ENCODE results near the gene ELF3. TPM values are rescaled to one million over a fixed set of nuclear protein-coding genes. Genes with fewer than 3 reads are reported as not detected.

ELF3 gene
- total RNA-seq (2016; rRNA removed; fragmentation: Illumina TruSeq; extraction: Trizol), result 7.9 and 11.5 TPM in 2 replicates
- total RNA-seq (2016; cell fraction: cytosol; rRNA removed; fragmentation: Illumina TruSeq; extraction: Trizol; ENCODE audit: low read depth), result 2.7 and 3.4 TPM in 2 replicates
- total RNA-seq (2016; cell fraction: insoluble cytoplasmic fraction; rRNA removed; fragmentation: Illumina TruSeq; extraction: Trizol), result 10.4 and 13.3 TPM in 2 replicates
- 6.2 and 6.3 TPM in 2 replicates for total RNA-seq (2016; cell fraction: membrane; rRNA removed; fragmentation: Illumina TruSeq; extraction: Trizol)
- 12.6 and 14.1 TPM in 2 replicates for total RNA-seq (2016; cell fraction: nucleus; rRNA removed; fragmentation: Illumina TruSeq; extraction: Trizol)
- polyA plus RNA-seq (2011; rRNA removed), result 55.1 and 85.6 TPM in 2 replicates
- 53.6 and 65.9 TPM in 2 replicates for polyA plus RNA-seq (2011; cell fraction: cytosol; rRNA removed)
- 100 and 160 TPM in 2 replicates for polyA plus RNA-seq (2011; cell fraction: nucleus; rRNA removed)
- 23.2 and 51.8 TPM in 2 replicates for polyA plus RNA-seq (2012)
- 1.3 and 1.4 TPM in 2 replicates for polyA plus RNA-seq (2016; cell fraction: cytosol; fragmentation: Illumina TruSeq; extraction: Trizol; ENCODE audit: low read depth)
- 8.0 and 8.3 TPM in 2 replicates for polyA plus RNA-seq (2016; cell fraction: insoluble cytoplasmic fraction; fragmentation: Illumina TruSeq; extraction: Trizol; ENCODE audit: low read depth)
- polyA plus RNA-seq (2016; cell fraction: membrane; fragmentation: Illumina TruSeq; extraction: Trizol; ENCODE audit: low read depth), result 1.5 and 2.1 TPM in 2 replicates
- 32.7 and 37.5 TPM in 2 replicates for polyA plus RNA-seq (2016; cell fraction: nucleus; fragmentation: Illumina TruSeq; extraction: Trizol; ENCODE audit: insufficient read depth, low read depth)
- 97.8 and 144 TPM in 2 replicates for polyA minus RNA-seq (2011; rRNA and poly(A)+ RNA removed; ENCODE audit: low replicate concordance)
- polyA minus RNA-seq (2011; cell fraction: cytosol; rRNA and poly(A)+ RNA removed), result 37.5 and 50.6 TPM in 2 replicates
- polyA minus RNA-seq (2011; cell fraction: nucleus; rRNA and poly(A)+ RNA removed), result 25.4 and 41.9 TPM in 2 replicates
- percentile 57 among the genes with signal in this experiment for Bru-seq, nascent RNA
- BruChase-seq, experiment 1, labeled RNA remaining after a 6-hour chase, result percentile 66 among the genes with signal in this experiment
- percentile 69 among the genes with signal in this experiment for BruChase-seq, experiment 2, labeled RNA remaining after a 2-hour chase
- long read RNA-seq, experiment 1, transcript ELF3-203 (9 exons, 3,179 nt), result major isoform, 13 of 15 reads
- long read RNA-seq, experiment 1, partial matches to known transcripts, result 1 of 15 reads
- long read RNA-seq, experiment 1, other reads (novel, unspliced or antisense), result 1 of 15 reads
- long read RNA-seq, experiment 2, transcript ELF3-203 (9 exons, 3,179 nt), result major isoform, 20 of 29 reads
- long read RNA-seq, experiment 2, partial matches to known transcripts, result 4 of 29 reads
- long read RNA-seq, experiment 2, other reads (novel, unspliced or antisense), result 4 of 29 reads

- peak within 1 kb of the TSS; percentile 92 for H3K9ac ChIP-seq (ENCODE audit: insufficient read depth, low read depth, low read length)
- TF ChIP-seq SMYD3 (CRISPR knock-in tag; IDR thresholded peaks at IDR 0.05) (no peak), NRL (CRISPR knock-in tag; IDR thresholded peaks at IDR 0.05; ENCODE audit: borderline replicate concordance) (peak; percentile 71), HNRNPK (IDR thresholded peaks at IDR 0.05; ENCODE audit: low read depth, low read length, poor library complexity, severe bottlenecking) (no peak), ZNF878 (CRISPR knock-in tag; IDR thresholded peaks at IDR 0.05) (peak; percentile 73; the same call in 1 of the 2 replicates), CEBPG (CRISPR knock-in tag; IDR thresholded peaks at IDR 0.05) (peak; percentile 18; the same call in 1 of the 2 replicates), ZMAT5 (CRISPR knock-in tag; IDR thresholded peaks at IDR 0.05; ENCODE audit: borderline replicate concordance, low read depth) (no peak), SAP130 (CRISPR knock-in tag; IDR thresholded peaks at IDR 0.05; ENCODE audit: low read depth) (peak; percentile 85), ZBTB39 (CRISPR knock-in tag; IDR thresholded peaks at IDR 0.05) (no peak), GATA4 (IDR thresholded peaks at IDR 0.05; ENCODE audit: borderline replicate concordance, low read depth) (peak; percentile 88; the same call in 1 of the 2 replicates), ELK4 (CRISPR knock-in tag; IDR thresholded peaks at IDR 0.05; ENCODE audit: borderline replicate concordance) (no peak), FOSL1 (CRISPR knock-in tag; IDR thresholded peaks at IDR 0.05; ENCODE audit: borderline replicate concordance) (no peak)
- TF ChIP-seq, protein P1, sequence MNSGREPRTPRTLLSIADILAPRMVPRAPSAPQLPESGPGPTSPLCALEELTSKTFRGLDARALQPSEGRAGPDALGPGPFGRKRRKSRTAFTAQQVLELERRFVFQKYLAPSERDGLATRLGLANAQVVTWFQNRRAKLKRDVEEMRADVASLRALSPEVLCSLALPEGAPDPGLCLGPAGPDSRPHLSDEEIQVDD (CRISPR knock-in tag; IDR thresholded peaks at IDR 0.05; ENCODE audit: borderline replicate concordance), result no peak
These were observed at the start of gene ELF3 for GRCh38 chr1:202010180-202011015. TSS of gene ELF3 (plus strand) at chr1:202010587. CDS start at chr1:202011137, 550 bp downstream.

More at GRCh38 chr1:202010180-202011015, at the start of gene ELF3:
- peak; percentile 98 for FAIRE-seq
- H2AFZ ChIP-seq (ENCODE audit: low read length), result no peak within 1 kb of the TSS
- H4K20me1 ChIP-seq (ENCODE audit: insufficient read depth, low read length), result peaks cover 56% of the 10 kb centered on the region
- in situ Hi-C loops (cut with HindIII; ENCODE audit: extremely low pct_ligation_motif_present, low pct_unique_long_range_greater_than_20kb), result loop anchor here (5.0 kb wide), 1 partner anchor 107 kb away; no protein-coding TSS in a partner anchor
- peak within 1 kb of the TSS; percentile 72 for H3K27ac ChIP-seq (ENCODE audit: extremely low read length, insufficient read depth, low read length)
- peaks cover 21 to 36% of the 10 kb centered on the region in 2 experiments; a peak in 4 of 5 replicates for H3K36me3 ChIP-seq (replicated peaks in 1 of 2; ENCODE audit: control insufficient read depth in 1 of 2, insufficient read depth in 2 of 2, low read length in 2 of 2)
- CTCF ChIA-PET (ENCODE audit: low intra/inter-chr PET ratio, low total read pairs), result interaction anchor here (1.2 to 2.9 kb wide), 5 partner anchors 77 to 125 kb away, joined by 3 to 69 read pairs (median 5); partner anchors contain the start of gene GPR37L1
- ATAC-seq, result peak; percentile 92
- 0% methylated on average over 3 of the region's 24 CpGs for WGBS (ENCODE audit: low lambda C conversion rate)
- TSS peak; percentile 81 for BruUV-seq (replicated peaks)
- POLR2A ChIA-PET, result interaction anchor here (0.6 to 3.9 kb wide), 42 partner anchors 9 to 1295 kb away, joined by 3 to 118 read pairs (median 7); partner anchors contain the start of genes BTG2, GPR37L1, LMOD1 and RNPEP
- H3K4me2 ChIP-seq (ENCODE audit: low read depth, low read length), result peak within 1 kb of the TSS; percentile 77
- no peaks in the 10 kb centered on the region for H3K9me3 ChIP-seq (ENCODE audit: low read length)
- intact Hi-C loops (cut with micrococcal nuclease; ENCODE audit: unreplicated experiment), result loop anchor here (1.0 kb wide), 3 partner anchors 25 to 81 kb away; no protein-coding TSS in a partner anchor
- H3K27me3 ChIP-seq (ENCODE audit: control insufficient read depth in 1 of 2, insufficient read depth in 2 of 2, low read length in 2 of 2), result no peaks in the 10 kb centered on the region; a peak in 1 of 5 replicates
- peak; percentile 99 for DNase-seq (ENCODE audit: low spot score)
- peaks cover 76% of the 10 kb centered on the region for H3K4me1 ChIP-seq (ENCODE audit: insufficient read depth, low read length)
- H3K79me2 ChIP-seq (ENCODE audit: insufficient read depth, low read length), result peaks cover 37% of the 10 kb centered on the region
- peak within 1 kb of the TSS; percentile 82 to 97 (median 93) for H3K4me3 ChIP-seq (replicated peaks in 1 of 3; ENCODE audit: insufficient read depth in 1 of 3, low read depth in 2 of 3, low read length in 3 of 3)
